A673 (cell line): ENCODE measurements around the gene ANK2. TPM values are rescaled to one million over a fixed set of nuclear protein-coding genes. Genes with fewer than 3 reads are reported as not detected.

Experiments
- BruUV-seq: library from RNA; stranded (reverse); fragments of 400-500 nt; replicated peaks from 2 replicates; lab custom pipeline; 2021; lab: Mats Ljungman, UMichigan
- CTCF ChIA-PET: fragments of 300-600 bp; sonication (Branson Sonifier 250); formaldehyde crosslinking; loops from one replicate; lab custom pipeline; 2022; ENCODE audit warnings: antibody characterized with exemption; lab: Charles Lee
- POLR2A ChIA-PET: fragments of 300-600 bp; sonication (Branson Sonifier 250); formaldehyde crosslinking; loops from one replicate; lab custom pipeline; 2022; ENCODE audit warnings: antibody characterized with exemption; ENCODE audit not compliant: low non-redundant PET; lab: Charles Lee
- DNase-seq: peaks from one replicate; pipeline ENCODE4 v3.0.0-alpha.2; 2015; ENCODE audit warnings: low spot score
- H3K27ac ChIP-seq: fragments of 200-600 bp; sonication (generic); 2 replicates; pipeline ENCODE4 v1.5.1; 2016; ENCODE audit warnings: mixed run types, low read depth, mild to moderate bottlenecking, mixed read lengths, antibody characterized with exemption, low read length; ENCODE audit not compliant: poor library complexity, severe bottlenecking
- H3K27me3 ChIP-seq: fragments of 200-600 bp; sonication (generic); replicated peaks from 2 replicates; pipeline ENCODE4 v1.6.1; 2017; ENCODE audit warnings: mixed run types, low read depth, mild to moderate bottlenecking, mixed read lengths, antibody characterized with exemption, low read length; ENCODE audit not compliant: insufficient read depth, poor library complexity
- H3K36me3 ChIP-seq: fragments of 200-600 bp; sonication (generic); 2 replicates; pipeline ENCODE4 v1.6.1; 2016; ENCODE audit warnings: mixed run types, mild to moderate bottlenecking, mixed read lengths, antibody characterized with exemption, low read length; ENCODE audit not compliant: insufficient read depth, poor library complexity, severe bottlenecking
- H3K4me1 ChIP-seq: fragments of 200-600 bp; sonication (generic); 2 replicates; pipeline ENCODE4 v1.6.1; 2017; ENCODE audit warnings: mixed run types, mild to moderate bottlenecking, mixed read lengths, antibody characterized with exemption, low read length; ENCODE audit not compliant: insufficient read depth, poor library complexity, severe bottlenecking
- H3K4me3 ChIP-seq: fragments of 200-600 bp; sonication (generic); 2 replicates; pipeline ENCODE4 v1.5.1; 2016; ENCODE audit warnings: low read depth, mixed run types, mild to moderate bottlenecking, mixed read lengths, low read length; ENCODE audit not compliant: poor library complexity, severe bottlenecking
- H3K9me3 ChIP-seq: fragments of 200-600 bp; sonication (generic); 2 replicates; pipeline ENCODE4 v1.6.1; 2016; ENCODE audit warnings: mixed run types, low read depth, mild to moderate bottlenecking, mixed read lengths, antibody characterized with exemption, low read length; ENCODE audit not compliant: poor library complexity, severe bottlenecking
- CTCF ChIP-seq: fragments of 300-800, 200-600 bp; sonication (generic); conservative IDR thresholded peaks from 2 replicates; pipeline ENCODE4 v1.5.1; 2017; ENCODE audit warnings: low read depth, mild to moderate bottlenecking, antibody characterized with exemption, low read length, moderate library complexity, mixed read lengths
- EZH2 ChIP-seq: fragments of 200-600 bp; sonication (generic); IDR thresholded peaks from 2 replicates; pipeline ENCODE4 v1.6.1; 2017; ENCODE audit warnings: borderline replicate concordance, low read depth, mild to moderate bottlenecking, mixed read lengths, antibody characterized with exemption, low read length; ENCODE audit not compliant: poor library complexity, severe bottlenecking
- intact Hi-C: fragments of 100-400 bp; cut with micrococcal nuclease; formaldehyde crosslinking; loops from one replicate; pipeline ENCODE4 v1.10.0; 2022; ENCODE audit not compliant: unreplicated experiment
- total RNA-seq: library from RNA; stranded (reverse); gene quantifications from 2 replicates; pipeline ENCODE4 v1.2.3, GENCODE V29; 2021

Gene ANK2
- total RNA-seq, 1 experiment from 2014 or later: 12.7 TPM

GRCh38 chr4:113350576-113350975 is 301.1 kb downstream of the ANK2 start:
- H3K4me3 ChIP-seq: no peak overlapping the region
- H3K4me1 ChIP-seq: peaks cover 9% of the 10 kb centered on the region
- POLR2A ChIA-PET: no interaction called here
- no peak overlapping the region for H3K27ac ChIP-seq
- no peaks in the 10 kb centered on the region for H3K27me3 ChIP-seq
- no peak for DNase-seq
- intact Hi-C loops: no loop called here
- H3K36me3 ChIP-seq: no peaks in the 10 kb centered on the region
- no peaks in the 10 kb centered on the region for H3K9me3 ChIP-seq
- TF ChIP-seq EZH2 (no peak), CTCF (no peak)
- CTCF ChIA-PET: no interaction called here
- BruUV-seq: no TSS peak

GRCh38 chr4:113355550-113356371 is 306.3 kb downstream of the ANK2 start:
- H3K36me3 ChIP-seq: no peaks in the 10 kb centered on the region
- intact Hi-C loops: no loop called here
- peak overlapping the region; percentile 61 for H3K27ac ChIP-seq
- BruUV-seq: no TSS peak
- TF ChIP-seq CTCF (peak; percentile 28; the same call in 1 of the 2 replicates), EZH2 (no peak)
- POLR2A ChIA-PET: no interaction called here
- H3K27me3 ChIP-seq: no peaks in the 10 kb centered on the region
- no peaks in the 10 kb centered on the region for H3K9me3 ChIP-seq
- peak overlapping the region; percentile 20 for H3K4me3 ChIP-seq
- CTCF ChIA-PET: no interaction called here
- peaks cover 14% of the 10 kb centered on the region for H3K4me1 ChIP-seq
- DNase-seq: peak; percentile 94

- H3K4me3 ChIP-seq: no peak overlapping the region
- CTCF ChIA-PET: no interaction called here
- TF ChIP-seq EZH2: no peak
- TF ChIP-seq CTCF: no peak
- no peaks in the 10 kb centered on the region for H3K36me3 ChIP-seq
- peaks cover 13% of the 10 kb centered on the region for H3K4me1 ChIP-seq
- H3K9me3 ChIP-seq: no peaks in the 10 kb centered on the region
- intact Hi-C loops: no loop called here
- H3K27me3 ChIP-seq: no peaks in the 10 kb centered on the region
- BruUV-seq: TSS peak; percentile 43
- no peak for DNase-seq
- H3K27ac ChIP-seq: peak overlapping the region; percentile 61
- POLR2A ChIA-PET: no interaction called here
Observed at GRCh38 chr4:113356453-113356852, 307.0 kb downstream of the ANK2 start.
